Sigmoid colon (tissue), 7 donors: ENCODE data around the gene SNCG. TPM values are rescaled to one million over a fixed set of nuclear protein-coding genes. Genes with fewer than 3 reads are reported as not detected.

Experiments used
- DNase-seq: peaks from one replicate; pipeline ENCODE4 v3.0.0-alpha.2; 2019
- H3K27ac ChIP-seq, 4 donors: fragments of 200-600 bp; sonication (generic); one replicate each; pipeline ENCODE4 v1.5.1; 2016 to 2019; ENCODE audit warnings: mild to moderate bottlenecking in 1 of 4
- H3K27me3 ChIP-seq, 3 donors: fragments of 200-600 bp; sonication (generic); one replicate each; pipeline ENCODE4 v1.5.1; 2019; ENCODE audit warnings: mild to moderate bottlenecking in 1 of 3
- H3K36me3 ChIP-seq, 4 donors: fragments of 200-600 bp; sonication (generic); one replicate each; pipeline ENCODE4 v1.5.1; 2016 to 2019
- H3K4me1 ChIP-seq, 4 donors: fragments of 200-600 bp; sonication (generic); one replicate each; pipeline ENCODE4 v1.5.1; 2017 to 2019
- H3K4me3 ChIP-seq, 4 donors: fragments of 200-600 bp; sonication (generic); one replicate each; pipeline ENCODE4 v1.5.1; 2017 to 2019; ENCODE audit warnings: mild to moderate bottlenecking in 2 of 4, moderate library complexity in 1 of 4
- H3K9me3 ChIP-seq, 4 donors: fragments of 200-600 bp in 3 of 4; sonication (generic) in 3 of 4; one replicate each; pipeline versions ENCODE4 v1.5.1 to v1.6.1; 2013 to 2019
- CTCF ChIP-seq, 4 experiments: fragments of 450-650 bp in 3 of 4; fragments of 200-600 bp in 1 of 4; IDR thresholded peaks; one replicate each; pipeline ENCODE4 v1.5.1; 2016 to 2019; ENCODE audit warnings: antibody characterized with exemption in 4 of 4, mild to moderate bottlenecking in 3 of 4, moderate library complexity in 2 of 4
- EP300 ChIP-seq, 4 donors: sonication (generic); formaldehyde crosslinking; IDR thresholded peaks; one replicate each; pipeline ENCODE4 v1.6.1; 2017; ENCODE audit warnings: antibody characterized with exemption in 4 of 4
- POLR2A ChIP-seq, 2 donors: fragments of 450-650 bp; IDR thresholded peaks; one replicate each; pipeline ENCODE4 v1.6.1; 2016; ENCODE audit warnings: antibody characterized with exemption in 2 of 2, mild to moderate bottlenecking in 2 of 2, moderate library complexity in 2 of 2
- POLR2AphosphoS5 ChIP-seq, 4 donors: sonication (generic); formaldehyde crosslinking; IDR thresholded peaks; one replicate each; pipeline ENCODE4 v1.6.1; 2017; ENCODE audit warnings: antibody characterized with exemption in 4 of 4
- WGBS, 2 donors: extraction: QIAGEN DNeasy Blood & Tissue Kit; methylation state at CpG; one replicate each; pipeline ENCODE4 v1.1.7; 2013; 5-methylcytosine and 5-hydroxymethylcytosine counted together
- intact Hi-C: fragments of 100-400 bp; cut with DNase I; formaldehyde crosslinking; loops from one replicate; pipeline ENCODE4 v1.15.1; 2023
- polyA plus RNA-seq, 3 donors: library from polyadenylated mRNA; stranded (reverse); fragments of 200-250 nt; gene quantifications; one replicate each; pipeline ENCODE4 v1.2.3, GENCODE V29; 2013
- total RNA-seq, 4 donors: library from RNA; depleted of rRNA; stranded (reverse); fragments of >200 nt; gene quantifications; one replicate each; pipeline ENCODE4 v1.1.0, GENCODE V29; 2016
- donor health status: healthy with polysubstance abuse.
- donor health status: Bipolar disorder and iron deficiency.
- donor health status: healthy.

Gene SNCG
- total and polyA plus RNA-seq, 7 donors: 4.6 to 55.0 (median 24.2) TPM

GRCh38 chr10:86941991-86942421 is 16.4 kb upstream of the SNCG start:
- intact Hi-C loops: no loop called here
- H3K4me3 ChIP-seq: no peak overlapping the region
- H3K4me1 ChIP-seq: peaks cover 0 to 28% (median 24%) of the 10 kb centered on the region in 4 donors
- 75 to 92% methylated on average over 14 of the region's 14 CpGs for WGBS, 2 donors
- peak; percentile 62 for DNase-seq
- no peaks in the 10 kb centered on the region for H3K36me3 ChIP-seq
- H3K27me3 ChIP-seq: peaks cover 0 to 14% (median 0%) of the 10 kb centered on the region in 3 donors
- TF ChIP-seq POLR2AphosphoS5 (IDR thresholded peaks at IDR 0.05) (peak in 1 of 4 donors; percentile 32), EP300 (IDR thresholded peaks at IDR 0.05) (no peak), CTCF (IDR thresholded peaks at IDR 0.05) (no peak), POLR2A (IDR thresholded peaks at IDR 0.05) (no peak)
- H3K27ac ChIP-seq: no peak overlapping the region
- H3K9me3 ChIP-seq: no peaks in the 10 kb centered on the region

GRCh38 chr10:86942441-86943315 is 15.7 kb upstream of the SNCG start:
- Histone ChIP-seq H3K27me3 (peaks cover 0 to 16% (median 0%) of the 10 kb centered on the region in 3 donors), H3K36me3 (no peaks in the 10 kb centered on the region), H3K27ac (no peak overlapping the region), H3K4me3 (peak overlapping the region in 2 of 4 donors; percentile 13 to 20), H3K4me1 (peaks cover 0 to 28% (median 22%) of the 10 kb centered on the region in 4 donors), H3K9me3 (no peaks in the 10 kb centered on the region)
- intact Hi-C loops: no loop called here
- 52 to 77% methylated on average over 94 of the region's 94 CpGs for WGBS, 2 donors
- DNase-seq: peak; percentile 64
- TF ChIP-seq CTCF (IDR thresholded peaks at IDR 0.05) (no peak), POLR2AphosphoS5 (IDR thresholded peaks at IDR 0.05) (peak in 1 of 4 donors; percentile 4)

DNA sequence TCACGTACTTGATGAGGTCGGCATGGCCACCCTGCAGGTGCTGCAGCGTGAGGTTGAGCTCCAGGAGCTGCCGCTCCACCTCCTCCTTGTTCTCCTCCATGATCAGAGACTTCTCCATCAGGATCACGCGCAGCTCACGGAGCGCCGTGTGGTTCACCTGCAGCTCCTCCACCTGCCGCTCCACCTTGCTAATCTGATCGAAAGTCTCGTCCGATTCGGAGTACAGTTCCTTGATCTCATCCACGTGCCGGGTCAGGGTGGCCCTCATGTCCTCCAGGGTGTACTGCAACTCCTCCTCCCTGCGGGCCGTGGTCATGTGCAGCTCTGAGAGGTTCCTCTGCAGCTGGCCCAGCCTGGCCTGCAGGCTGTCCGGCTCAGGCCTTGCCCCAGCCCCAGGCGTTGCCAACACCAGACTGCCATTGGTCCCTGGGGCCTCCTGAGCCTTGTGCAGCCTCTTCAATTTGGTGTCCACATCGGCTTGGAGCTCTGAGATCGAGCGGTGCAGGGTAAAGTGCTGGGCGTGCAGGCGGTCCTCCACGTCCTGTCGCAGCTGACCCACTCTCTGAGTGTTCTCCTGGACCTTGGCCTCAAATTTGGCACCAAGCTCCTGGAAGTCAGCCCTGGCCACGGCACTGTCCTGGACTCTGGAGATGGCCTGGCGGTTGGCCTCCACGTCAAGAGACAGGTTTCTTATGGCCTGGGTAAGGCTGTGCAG is 14.9 kb upstream of the SNCG start:
- intact Hi-C loops: no loop called here
- TF ChIP-seq POLR2AphosphoS5 (IDR thresholded peaks at IDR 0.05): no peak
- no peak for TF ChIP-seq CTCF (IDR thresholded peaks at IDR 0.05)
- no peak for TF ChIP-seq POLR2A (IDR thresholded peaks at IDR 0.05)
- TF ChIP-seq EP300 (IDR thresholded peaks at IDR 0.05): no peak
- WGBS, 2 donors: 95 to 96% methylated on average over 30 of the region's 30 CpGs
- peaks cover 0 to 16% (median 0%) of the 10 kb centered on the region in 3 donors for H3K27me3 ChIP-seq
- DNase-seq: peak; percentile 65
- H3K36me3 ChIP-seq: no peaks in the 10 kb centered on the region
- peaks cover 0 to 28% (median 22%) of the 10 kb centered on the region in 4 donors for H3K4me1 ChIP-seq
- H3K4me3 ChIP-seq: no peak overlapping the region
- no peak overlapping the region for H3K27ac ChIP-seq
- H3K9me3 ChIP-seq: no peaks in the 10 kb centered on the region

DNA sequence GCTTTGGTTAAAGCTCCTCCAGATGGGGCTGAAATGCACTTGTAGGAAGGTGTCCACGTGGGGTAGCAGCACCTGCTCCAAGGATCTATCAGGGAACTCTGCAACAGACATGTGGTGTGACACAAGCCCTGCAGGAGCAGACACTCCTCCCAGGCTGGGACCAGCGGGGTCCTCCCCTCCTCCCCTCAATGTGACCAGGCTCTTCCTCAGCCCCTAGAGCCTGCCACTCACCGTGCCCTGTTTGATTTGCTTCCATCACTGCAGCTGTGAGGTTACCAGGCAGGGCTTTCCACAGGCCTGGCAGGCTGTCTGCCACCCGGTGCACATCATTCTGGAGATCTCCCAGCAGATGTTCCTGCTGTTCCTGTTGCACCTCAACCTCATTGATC is 14.4 kb upstream of the SNCG start:
- H3K9me3 ChIP-seq: no peaks in the 10 kb centered on the region
- H3K36me3 ChIP-seq: no peaks in the 10 kb centered on the region
- 89% methylated on average over 4 of the region's 4 CpGs for WGBS, 2 donors
- peaks cover 0 to 28% (median 19%) of the 10 kb centered on the region in 4 donors for H3K4me1 ChIP-seq
- H3K4me3 ChIP-seq: no peak overlapping the region
- intact Hi-C loops: no loop called here
- H3K27me3 ChIP-seq: peaks cover 0 to 16% (median 0%) of the 10 kb centered on the region in 3 donors
- DNase-seq: no peak
- H3K27ac ChIP-seq: no peak overlapping the region
- no peak for TF ChIP-seq POLR2AphosphoS5 (IDR thresholded peaks at IDR 0.05)
- TF ChIP-seq EP300 (IDR thresholded peaks at IDR 0.05): no peak
- TF ChIP-seq CTCF (IDR thresholded peaks at IDR 0.05): no peak
- no peak for TF ChIP-seq POLR2A (IDR thresholded peaks at IDR 0.05)
